Endothelial cell of umbilical vein (primary cell): ENCODE measurements around the gene RBP5. TPM values are rescaled to one million over a fixed set of nuclear protein-coding genes. Genes with fewer than 3 reads are reported as not detected.

Experiments
- BruUV-seq: library from RNA; stranded (reverse); fragments of 400-500 nt; replicated peaks from 2 replicates; lab custom pipeline; 2021; lab: Mats Ljungman, UMichigan
- CTCF ChIA-PET: fragments of 300-600, 350-600 bp; sonication (Branson Sonifier 250); formaldehyde crosslinking; loops from one replicate; lab custom pipeline; 2021; ENCODE audit warnings: antibody characterized with exemption, inconsistent platforms; lab: Charles Lee
- POLR2A ChIA-PET: fragments of 300-600, 350-600 bp; sonication (Branson Sonifier 250); formaldehyde crosslinking; loops from one replicate; lab custom pipeline; 2021; ENCODE audit warnings: antibody characterized with exemption, inconsistent platforms; lab: Charles Lee
- DNase-seq: peaks from one replicate; pipeline ENCODE4 v3.0.0-alpha.2; 2011; ENCODE audit warnings: low read depth, low spot score
- FAIRE-seq: peaks from 2 replicates; lab custom pipeline; 2011; peaks lifted over from hg19 to GRCh38; lab: Jason Lieb, UNC
- H2AFZ ChIP-seq: 2 replicates; pipeline ENCODE4 v1.6.0; 2012; ENCODE audit warnings: low read depth, low read length, control low read depth, inconsistent platforms
- H3K27ac ChIP-seq: 2 replicates; pipeline ENCODE4 v1.5.1; 2011; ENCODE audit warnings: low read depth, mild to moderate bottlenecking, control low read depth, low read length, moderate library complexity; ENCODE audit not compliant: insufficient read depth
- H3K27me3 ChIP-seq, 2 experiments: 2 replicates each; pipeline versions ENCODE4 v1.6.0 to v1.6.1; 2011; ENCODE audit warnings: low read length in 2 of 2, mixed read lengths in 1 of 2; ENCODE audit not compliant: control insufficient read depth in 2 of 2, insufficient read depth in 2 of 2
- H3K36me3 ChIP-seq, 2 experiments: 2 replicates in 1 of 2; 3 replicates in 1 of 2; pipeline ENCODE4 v1.5.1; 2011; ENCODE audit warnings: low read length in 2 of 2, mild to moderate bottlenecking in 1 of 2, moderate library complexity in 1 of 2; ENCODE audit not compliant: control insufficient read depth in 2 of 2, insufficient read depth in 2 of 2; ENCODE audit errors: extremely low read depth in 1 of 2
- H3K4me1 ChIP-seq: 3 replicates; pipeline ENCODE4 v1.5.1; 2011; ENCODE audit warnings: mild to moderate bottlenecking, low read length; ENCODE audit not compliant: control insufficient read depth, insufficient read depth; ENCODE audit errors: extremely low read depth
- H3K4me2 ChIP-seq: 2 replicates; pipeline ENCODE4 v1.6.1; 2011; ENCODE audit warnings: low read length, control low read depth, mixed read lengths; ENCODE audit not compliant: insufficient read depth
- H3K4me3 ChIP-seq, 3 experiments: fragments of 200-600 bp in 1 of 3; sonication (generic), shearing (Covaris generic) in 1 of 3; replicated peaks in 1 of 3; 2 replicates each; pipeline ENCODE4 v1.5.1; 2011 to 2016; ENCODE audit warnings: control low read depth in 3 of 3, low read length in 3 of 3, mild to moderate bottlenecking in 2 of 3, inconsistent platforms in 1 of 3, low read depth in 1 of 3, moderate library complexity in 1 of 3; ENCODE audit not compliant: insufficient read depth in 1 of 3
- H3K79me2 ChIP-seq: 2 replicates; pipeline ENCODE4 v1.6.0; 2012; ENCODE audit warnings: low read length, inconsistent platforms; ENCODE audit not compliant: control insufficient read depth, insufficient read depth
- H3K9ac ChIP-seq: replicated peaks from 2 replicates; pipeline ENCODE3; 2011; ENCODE audit warnings: low read length, control low read depth; ENCODE audit not compliant: insufficient read depth; ENCODE audit errors: extremely low read depth
- H3K9me1 ChIP-seq: replicated peaks from 3 replicates; pipeline ENCODE4 v1.6.0; 2011; ENCODE audit warnings: mild to moderate bottlenecking, low read length; ENCODE audit not compliant: control insufficient read depth, insufficient read depth; ENCODE audit errors: extremely low read depth
- H3K9me3 ChIP-seq: replicated peaks from 2 replicates; pipeline ENCODE4 v1.5.1; 2012; ENCODE audit warnings: low read length, inconsistent platforms; ENCODE audit not compliant: control insufficient read depth, insufficient read depth
- H4K20me1 ChIP-seq: replicated peaks from 2 replicates; pipeline ENCODE3; 2011; ENCODE audit warnings: mild to moderate bottlenecking, low read length; ENCODE audit not compliant: control insufficient read depth, insufficient read depth; ENCODE audit errors: extremely low read depth
- EZH2 ChIP-seq: IDR thresholded peaks from 2 replicates; pipeline ENCODE4 v1.6.1; 2012; ENCODE audit warnings: borderline replicate concordance, low read depth, mild to moderate bottlenecking, moderate library complexity, low read length, inconsistent platforms; ENCODE audit not compliant: severe bottlenecking
- FOS ChIP-seq: IDR thresholded peaks from 2 replicates; pipeline ENCODE4 v1.6.1; 2011; ENCODE audit warnings: mild to moderate bottlenecking, low read length, moderate library complexity, borderline replicate concordance; ENCODE audit not compliant: insufficient read depth
- GATA2 ChIP-seq: IDR thresholded peaks from 2 replicates; pipeline ENCODE4 v1.7.0; 2011; ENCODE audit warnings: low read depth, mild to moderate bottlenecking, moderate library complexity, mixed read lengths, low read length; ENCODE audit not compliant: insufficient read length, insufficient read depth
- JUN ChIP-seq: IDR thresholded peaks from 2 replicates; pipeline ENCODE4 v1.6.1; 2011; ENCODE audit warnings: borderline replicate concordance, low read depth; ENCODE audit not compliant: insufficient read length, insufficient read depth
- MYC ChIP-seq: IDR thresholded peaks from one replicate; pipeline ENCODE4 v1.6.1; 2011; ENCODE audit warnings: mild to moderate bottlenecking, low read depth, low read length
- POLR2A ChIP-seq: IDR thresholded peaks from 2 replicates; pipeline ENCODE4 v1.6.1; 2012; ENCODE audit warnings: low read depth, mild to moderate bottlenecking, control low read depth, low read length
- POLR2AphosphoS5 ChIP-seq: IDR thresholded peaks from 2 replicates; pipeline ENCODE4 v1.6.1; 2012; ENCODE audit warnings: low read depth, mild to moderate bottlenecking, control low read depth, low read length, moderate library complexity; ENCODE audit not compliant: insufficient read depth
- dilution Hi-C: fragments of 300-500 bp; cut with MboI; formaldehyde crosslinking; loops from one replicate; pipeline ENCODE4 v1.15.0; 2019; ENCODE audit warnings: low sequenced_read_pairs; ENCODE audit not compliant: extremely low pct_ligation_motif_present
- intact Hi-C: fragments of 100-400 bp; cut with micrococcal nuclease; formaldehyde crosslinking; loops from one replicate; pipeline ENCODE4 v1.10.0; 2022
- polyA plus RNA-seq, 4 experiments: library from polyadenylated mRNA; depleted of rRNA in 3 of 4; stranded (reverse) in 3 of 4; unstranded in 1 of 4; fragments of >200 nt; gene quantifications; 2 replicates each; pipeline versions ENCODE4 v1.2.1 to v1.2.3, GENCODE V29; 2011 to 2012; ENCODE audit warnings: missing spikeins in 1 of 4
- total RNA-seq: library from RNA; stranded (reverse); gene quantifications from 2 replicates; pipeline ENCODE4 v1.2.3, GENCODE V29; 2021
- TF ChIP-seq, protein P1 (sequence below), 2 donors: IDR thresholded peaks; 1 replicate in 1 of 2; 2 replicates in 1 of 2; pipeline ENCODE4 v1.5.1; 2011; ENCODE audit warnings: low read length in 2 of 2, mild to moderate bottlenecking in 2 of 2, moderate library complexity in 2 of 2, control low read depth in 1 of 2, inconsistent platforms in 1 of 2, low read depth in 1 of 2; ENCODE audit not compliant: insufficient read depth in 1 of 2; ENCODE audit errors: extremely low read depth in 1 of 2
- TF ChIP-seq, protein P2 (sequence below): IDR thresholded peaks from 2 replicates; pipeline ENCODE4 v1.6.1; 2011; ENCODE audit not compliant: insufficient read depth, insufficient read length

RBP5 gene
- total and polyA plus RNA-seq, 2 donors (not counting 3 experiments of a cell fraction or from before 2014, with no cell fraction given): 0.12 TPM; not detected in 1

DNA sequence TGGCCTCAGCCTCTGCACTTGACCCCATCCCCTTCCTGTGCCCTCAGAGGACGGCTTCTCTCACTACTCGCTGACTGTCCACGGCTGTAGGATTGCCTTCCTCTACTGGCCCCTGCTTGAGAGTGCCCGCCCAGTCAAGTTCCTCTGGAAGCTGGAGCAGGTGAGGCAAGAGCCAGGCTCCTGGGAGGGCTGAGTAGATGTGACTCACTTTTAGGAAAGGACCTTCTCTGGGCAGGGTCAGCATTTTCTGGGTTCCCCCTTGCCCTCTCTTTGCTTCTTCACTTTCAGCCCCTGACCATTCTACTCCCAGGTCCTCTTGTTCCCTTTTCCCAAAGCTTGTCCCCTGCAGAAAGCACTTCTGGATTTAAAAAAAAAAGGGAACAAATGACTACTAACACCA, 9.2 kb upstream of the RBP5 start:
- POLR2A ChIA-PET: no interaction called here

More for the DNA sequence above, 9.2 kb upstream of the RBP5 start:
- H3K9ac ChIP-seq: no peak overlapping the region
- H3K9me1 ChIP-seq: no peaks in the 10 kb centered on the region
- peaks cover 7 to 11% of the 10 kb centered on the region in 2 experiments for H3K36me3 ChIP-seq
- H3K27me3 ChIP-seq: no peaks in the 10 kb centered on the region
- TF ChIP-seq GATA2 (no peak), EZH2 (no peak), JUN (no peak), POLR2AphosphoS5 (no peak), POLR2A (no peak), FOS (no peak), MYC (no peak)
- TF ChIP-seq, protein P1, sequence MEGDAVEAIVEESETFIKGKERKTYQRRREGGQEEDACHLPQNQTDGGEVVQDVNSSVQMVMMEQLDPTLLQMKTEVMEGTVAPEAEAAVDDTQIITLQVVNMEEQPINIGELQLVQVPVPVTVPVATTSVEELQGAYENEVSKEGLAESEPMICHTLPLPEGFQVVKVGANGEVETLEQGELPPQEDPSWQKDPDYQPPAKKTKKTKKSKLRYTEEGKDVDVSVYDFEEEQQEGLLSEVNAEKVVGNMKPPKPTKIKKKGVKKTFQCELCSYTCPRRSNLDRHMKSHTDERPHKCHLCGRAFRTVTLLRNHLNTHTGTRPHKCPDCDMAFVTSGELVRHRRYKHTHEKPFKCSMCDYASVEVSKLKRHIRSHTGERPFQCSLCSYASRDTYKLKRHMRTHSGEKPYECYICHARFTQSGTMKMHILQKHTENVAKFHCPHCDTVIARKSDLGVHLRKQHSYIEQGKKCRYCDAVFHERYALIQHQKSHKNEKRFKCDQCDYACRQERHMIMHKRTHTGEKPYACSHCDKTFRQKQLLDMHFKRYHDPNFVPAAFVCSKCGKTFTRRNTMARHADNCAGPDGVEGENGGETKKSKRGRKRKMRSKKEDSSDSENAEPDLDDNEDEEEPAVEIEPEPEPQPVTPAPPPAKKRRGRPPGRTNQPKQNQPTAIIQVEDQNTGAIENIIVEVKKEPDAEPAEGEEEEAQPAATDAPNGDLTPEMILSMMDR (IDR thresholded peaks at IDR 0.05; ENCODE audit: extremely low read depth in 1 of 2, insufficient read depth in 1 of 2, low read depth in 1 of 2, low read length in 2 of 2): no peak
- TF ChIP-seq, protein P2, sequence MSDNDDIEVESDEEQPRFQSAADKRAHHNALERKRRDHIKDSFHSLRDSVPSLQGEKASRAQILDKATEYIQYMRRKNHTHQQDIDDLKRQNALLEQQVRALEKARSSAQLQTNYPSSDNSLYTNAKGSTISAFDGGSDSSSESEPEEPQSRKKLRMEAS: no peak
- H3K4me1 ChIP-seq: no peaks in the 10 kb centered on the region
- H3K79me2 ChIP-seq: no peaks in the 10 kb centered on the region
- BruUV-seq: no TSS peak
- no peak overlapping the region for H3K4me2 ChIP-seq
- dilution Hi-C loops (no loop called here), intact Hi-C loops (no loop called here)
- H2AFZ ChIP-seq: no peak overlapping the region
- CTCF ChIA-PET: no interaction called here
- DNase-seq: no peak
- H4K20me1 ChIP-seq: no peaks in the 10 kb centered on the region
- no peak overlapping the region for H3K27ac ChIP-seq
- no peak overlapping the region for H3K4me3 ChIP-seq
- H3K9me3 ChIP-seq: no peaks in the 10 kb centered on the region
- no peak for FAIRE-seq
